CD4-positive, CD25-positive, alpha-beta regulatory T cell (primary cell): ENCODE data around the gene CLCN1. TPM values are rescaled to one million over a fixed set of nuclear protein-coding genes. Genes with fewer than 3 reads are reported as not detected.

Source experiments
- ATAC-seq, 2 donors: fragments of 150-1000 bp; cut with Tn5 transposase; one replicate each; pipeline ENCODE4 v1.10.0; 2021; ENCODE audit warnings: low read depth in 2 of 2, moderate number of reproducible peaks in 2 of 2, moderate library complexity in 1 of 2
- DNase-seq, 3 donors: peaks; one replicate each; pipeline versions ENCODE4 v3.0.0 to v3.0.0-alpha.2; 2012 to 2022; ENCODE audit warnings: mixed read lengths in 1 of 3
- H3K27ac ChIP-seq: one replicate; pipeline ENCODE4 v1.7.0; 2013; ENCODE audit warnings: mild to moderate bottlenecking, low read length; ENCODE audit not compliant: insufficient read depth, poor library complexity, severe bottlenecking
- H3K27me3 ChIP-seq: one replicate; pipeline ENCODE4 v1.7.0; 2013; ENCODE audit warnings: low read length; ENCODE audit not compliant: control insufficient read depth, insufficient read depth
- H3K36me3 ChIP-seq: one replicate; pipeline ENCODE4 v1.7.0; 2013; ENCODE audit warnings: mild to moderate bottlenecking, low read length, moderate library complexity; ENCODE audit not compliant: control insufficient read depth, insufficient read depth
- H3K4me1 ChIP-seq: 2 replicates; pipeline ENCODE4 v1.7.0; 2013; ENCODE audit warnings: mild to moderate bottlenecking, low read length; ENCODE audit not compliant: insufficient read depth, control insufficient read depth, poor library complexity, severe bottlenecking
- H3K4me3 ChIP-seq: one replicate; pipeline ENCODE4 v1.7.0; 2013; ENCODE audit warnings: low read depth, mild to moderate bottlenecking, low read length, moderate library complexity
- H3K9me3 ChIP-seq, 2 experiments: 1 replicate in 1 of 2; 2 replicates in 1 of 2; pipeline ENCODE4 v1.7.0; 2013; ENCODE audit warnings: low read length in 2 of 2, mild to moderate bottlenecking in 1 of 2, moderate library complexity in 1 of 2; ENCODE audit not compliant: control insufficient read depth in 2 of 2
- H3K27ac Mint-ChIP-seq, 3 donors: one replicate each; pipeline ENCODE4 v1.8.0; 2020 to 2022; ENCODE audit warnings: mild to moderate bottlenecking in 3 of 3, mixed read lengths in 3 of 3, moderate library complexity in 2 of 3
- H3K27me3 Mint-ChIP-seq: one replicate; pipeline ENCODE4 v1.8.0; 2022; ENCODE audit warnings: mild to moderate bottlenecking, mixed read lengths
- H3K36me3 Mint-ChIP-seq: one replicate; pipeline ENCODE4 v1.8.0; 2020; ENCODE audit warnings: mixed read lengths
- H3K4me1 Mint-ChIP-seq, 4 donors: one replicate each; pipeline ENCODE4 v1.8.0; 2020 to 2022; ENCODE audit warnings: mixed read lengths in 4 of 4, mild to moderate bottlenecking in 1 of 4
- H3K4me3 Mint-ChIP-seq, 4 donors: one replicate each; pipeline ENCODE4 v1.8.0; 2020 to 2022; ENCODE audit warnings: mild to moderate bottlenecking in 4 of 4, mixed read lengths in 4 of 4, moderate library complexity in 3 of 4
- H3K9me3 Mint-ChIP-seq, 7 donors: one replicate each; pipeline ENCODE4 v1.8.0; 2020 to 2022; ENCODE audit warnings: mixed read lengths in 7 of 7, mild to moderate bottlenecking in 3 of 7, moderate library complexity in 2 of 7
- polyA plus RNA-seq, 4 donors: library from polyadenylated mRNA; unstranded; fragments of 300-500 nt; fragmentation: Illumina TruSeq; gene quantifications; one replicate each; pipeline ENCODE4 v1.2.3, GENCODE V29; 2021
- total RNA-seq: library from RNA; stranded (reverse); gene quantifications from one replicate; pipeline ENCODE4 v1.2.3, GENCODE V29; 2022

CLCN1 gene
- total and polyA plus RNA-seq, 5 donors from 2014 or later: 0.05 TPM; not detected in 4

DNA sequence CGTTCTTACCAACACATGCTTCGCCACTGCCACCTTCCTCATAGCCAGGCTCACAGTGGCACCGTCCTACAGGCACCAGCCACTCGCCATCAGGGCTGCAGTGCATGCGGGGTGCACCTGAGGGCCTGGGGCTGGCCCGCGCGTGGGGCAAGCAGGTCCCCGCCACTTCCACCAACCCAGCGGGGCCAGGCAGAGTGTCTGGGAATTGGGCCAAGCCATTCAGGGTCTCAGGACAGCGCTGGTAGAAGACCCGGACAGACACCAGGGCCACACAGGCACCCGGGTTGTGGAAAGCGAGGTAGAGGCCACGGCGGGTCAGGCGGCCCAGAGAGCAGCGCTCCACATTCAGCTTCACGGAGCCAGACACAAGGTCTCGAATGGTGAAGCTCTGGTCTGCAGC is 83.7 kb downstream of the CLCN1 start:
- H3K9me3 Mint-ChIP-seq: no peaks in the 10 kb centered on the region
- no peaks in the 10 kb centered on the region for H3K4me1 ChIP-seq
- H3K4me1 Mint-ChIP-seq: peaks cover 0 to 12% (median 6%) of the 10 kb centered on the region in 4 donors
- H3K27ac Mint-ChIP-seq: peak overlapping the region in 1 of 3 donors; percentile 26
- H3K27me3 ChIP-seq: no peaks in the 10 kb centered on the region
- no peak for DNase-seq
- no peak overlapping the region for H3K27ac ChIP-seq
- H3K36me3 Mint-ChIP-seq: peaks cover 13% of the 10 kb centered on the region
- H3K4me3 ChIP-seq: no peak overlapping the region
- no peaks in the 10 kb centered on the region for H3K9me3 ChIP-seq
- peaks cover 10% of the 10 kb centered on the region for H3K36me3 ChIP-seq
- peaks cover 4% of the 10 kb centered on the region for H3K27me3 Mint-ChIP-seq
- no peak for ATAC-seq
- H3K4me3 Mint-ChIP-seq: no peak overlapping the region

DNA sequence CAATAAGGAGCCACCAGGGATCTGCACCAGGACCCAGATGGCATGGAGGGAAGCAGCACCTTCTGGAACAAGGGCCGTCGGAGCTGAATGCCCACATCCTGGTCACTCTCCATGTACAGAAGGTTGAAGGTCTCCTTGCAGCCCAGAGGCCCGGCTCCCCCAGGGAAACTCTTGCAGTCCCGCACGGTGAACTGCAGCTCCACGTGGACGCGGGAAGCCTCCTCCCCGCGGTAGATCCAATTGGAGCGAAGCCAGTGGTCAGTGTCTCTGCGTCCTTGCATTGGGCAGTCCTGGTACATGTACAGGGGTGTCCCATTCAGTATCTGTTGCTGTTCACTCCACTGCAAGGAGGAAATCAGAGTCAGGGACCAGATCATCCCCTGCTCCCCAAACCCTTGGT is 85.4 kb downstream of the CLCN1 start:
- H3K4me1 Mint-ChIP-seq: peaks cover 0 to 29% (median 16%) of the 10 kb centered on the region in 4 donors
- no peaks in the 10 kb centered on the region for H3K9me3 ChIP-seq
- DNase-seq (no peak), ATAC-seq (no peak)
- no peak overlapping the region for H3K27ac Mint-ChIP-seq
- H3K4me1 ChIP-seq: no peaks in the 10 kb centered on the region
- H3K27me3 Mint-ChIP-seq: peaks cover 4% of the 10 kb centered on the region
- H3K9me3 Mint-ChIP-seq: no peaks in the 10 kb centered on the region
- H3K27ac ChIP-seq: no peak overlapping the region
- H3K4me3 ChIP-seq: no peak overlapping the region
- H3K36me3 ChIP-seq: peaks cover 7% of the 10 kb centered on the region
- H3K4me3 Mint-ChIP-seq: no peak overlapping the region
- H3K36me3 Mint-ChIP-seq: peaks cover 10% of the 10 kb centered on the region
- no peaks in the 10 kb centered on the region for H3K27me3 ChIP-seq

Other genes with a start within 250 kb of the CLCN1 start
- not detected for gene PIP, start 184.0 kb upstream of the CLCN1 start, total RNA-seq
- gene PIP, start 184.0 kb upstream of the CLCN1 start, polyA plus RNA-seq: not detected
- not detected for gene TAS2R39, start 132.7 kb upstream of the CLCN1 start, total RNA-seq
- not detected for gene TAS2R39, start 132.7 kb upstream of the CLCN1 start, polyA plus RNA-seq
- not detected for gene TAS2R40, start 94.1 kb upstream of the CLCN1 start, total RNA-seq
- not detected for gene TAS2R40, start 94.1 kb upstream of the CLCN1 start, polyA plus RNA-seq
- gene GSTK1, start 52.7 kb upstream of the CLCN1 start, total RNA-seq: 475 TPM
- 100 to 1,000 TPM; 589 to 845 (median 707) TPM for gene GSTK1, start 52.7 kb upstream of the CLCN1 start, polyA plus RNA-seq
- gene TMEM139, start 31.2 kb upstream of the CLCN1 start, total RNA-seq: 0.91 TPM
- gene TMEM139, start 31.2 kb upstream of the CLCN1 start, polyA plus RNA-seq: 1 to 10 TPM in 2 of 4 donors, under 1 TPM in 2; 0.75 to 1.3 (median 1.0) TPM
- 61.4 TPM for gene CASP2, start 27.8 kb upstream of the CLCN1 start, total RNA-seq
- gene CASP2, start 27.8 kb upstream of the CLCN1 start, polyA plus RNA-seq: 10 to 100 TPM; 20.5 to 27.1 (median 24.1) TPM
- gene FAM131B, start 46.6 kb downstream of the CLCN1 start, total RNA-seq: 0.27 TPM
- gene FAM131B, start 46.6 kb downstream of the CLCN1 start, polyA plus RNA-seq: under 1 TPM in 3 of 4 donors, not detected in 1; 0.14 to 0.36 (median 0.35) TPM
- gene ZYX, start 65.2 kb downstream of the CLCN1 start, total RNA-seq: 174 TPM
- 100 to 1,000 TPM in 1 of 4 donors, 10 to 100 TPM in 3; 81.1 to 105 (median 89.5) TPM for gene ZYX, start 65.2 kb downstream of the CLCN1 start, polyA plus RNA-seq
- 5.0 TPM for gene EPHA1, start 92.7 kb downstream of the CLCN1 start, total RNA-seq
- gene EPHA1, start 92.7 kb downstream of the CLCN1 start, polyA plus RNA-seq: 10 to 100 TPM in 1 of 4 donors, 1 to 10 TPM in 3; 1.4 to 10.3 (median 4.8) TPM
- 0.42 TPM for gene TAS2R60, start 127.3 kb downstream of the CLCN1 start, total RNA-seq
- gene TAS2R60, start 127.3 kb downstream of the CLCN1 start, polyA plus RNA-seq: under 1 TPM in 2 of 4 donors, not detected in 2; 0.19 to 0.20 TPM
- gene TAS2R41, start 161.8 kb downstream of the CLCN1 start, total RNA-seq: 0.59 TPM
- not detected for gene TAS2R41, start 161.8 kb downstream of the CLCN1 start, polyA plus RNA-seq